HG03064 (cell line): ENCODE measurements around the gene ELOVL4.

Source experiments
- ATAC-seq: cut with Tn5 transposase; IDR thresholded peaks from one replicate; pipeline ENCODE4 v1.9.1; 2021; ENCODE audit warnings: low read depth; ENCODE audit not compliant: unreplicated experiment

ELOVL4 gene

DNA sequence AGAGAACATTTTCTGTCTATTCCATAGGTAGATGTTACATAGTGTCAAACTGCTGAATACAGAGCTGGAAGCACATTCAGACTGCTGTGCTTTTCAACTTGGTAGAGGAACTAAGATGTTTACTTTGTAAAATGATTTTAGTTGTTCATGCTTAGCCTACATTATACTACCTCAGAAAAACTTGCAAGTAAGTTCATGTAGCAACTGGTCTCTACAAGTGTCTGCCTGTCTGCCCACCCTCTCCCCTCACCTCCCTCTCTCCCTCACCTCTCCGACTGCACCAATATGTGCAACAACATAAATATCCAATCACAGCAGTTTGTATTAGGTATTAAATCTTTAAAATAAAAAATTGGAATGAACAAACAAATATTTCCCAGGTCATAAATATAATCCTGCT lies 25.3 kb downstream of the ELOVL4 start:
- no peak for ATAC-seq

DNA sequence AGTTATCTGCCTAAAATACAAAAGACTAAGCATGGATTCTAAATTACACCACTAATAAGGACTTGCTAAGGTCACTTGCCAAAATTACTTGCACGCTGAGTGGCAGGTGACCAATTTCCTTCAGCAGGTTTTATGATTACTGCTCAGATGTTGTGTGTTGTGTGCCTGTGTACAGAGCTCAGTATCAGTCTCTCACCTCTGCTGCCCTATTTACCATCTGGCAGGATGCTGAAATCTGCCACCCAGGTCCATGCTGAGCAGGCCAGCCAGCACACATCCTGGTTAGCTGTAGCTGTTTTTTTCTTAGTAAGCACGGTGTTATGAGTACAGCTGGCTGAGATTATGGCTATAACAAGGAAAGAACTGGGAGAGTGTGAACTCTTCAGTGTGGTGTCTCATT lies 34.0 kb downstream of the ELOVL4 start:
- ATAC-seq: no peak

DNA sequence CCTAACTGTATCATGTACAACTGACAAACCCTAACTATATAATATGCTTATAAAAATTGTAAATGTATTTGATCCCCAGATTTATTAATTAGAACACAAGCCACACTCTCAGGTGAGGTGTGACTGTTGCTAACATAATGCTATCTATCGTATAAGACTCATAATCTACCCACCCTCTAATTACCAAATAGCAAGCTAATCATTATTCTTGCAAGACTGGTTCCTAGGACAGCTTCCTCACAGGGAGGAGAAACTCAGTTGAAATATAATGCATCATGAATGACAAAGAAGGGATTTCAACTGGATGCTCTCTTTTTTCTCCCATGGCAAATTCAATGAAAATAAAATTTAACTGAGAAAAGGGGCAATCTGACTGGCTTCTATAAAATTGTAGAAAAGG lies 35.4 kb downstream of the ELOVL4 start:
- no peak for ATAC-seq

DNA sequence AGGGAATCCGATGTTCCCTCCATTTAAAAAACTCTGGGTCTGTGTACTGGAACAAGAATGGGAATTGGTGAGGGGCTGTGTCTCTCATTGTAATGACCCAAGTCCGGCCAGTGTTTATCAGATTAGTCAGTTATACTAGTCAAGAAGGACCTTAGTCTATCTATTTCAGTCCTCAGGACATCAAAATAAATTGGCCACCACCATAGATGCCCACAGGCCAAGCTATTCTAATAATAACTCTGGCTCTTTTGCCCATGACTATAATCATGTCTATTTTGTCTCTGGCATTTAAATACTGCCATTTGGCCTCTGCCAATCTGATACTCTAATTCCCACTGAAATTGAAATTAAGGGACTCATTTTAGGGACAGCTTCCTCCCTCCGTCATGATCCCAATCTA lies 37.8 kb downstream of the ELOVL4 start:
- no peak for ATAC-seq

DNA sequence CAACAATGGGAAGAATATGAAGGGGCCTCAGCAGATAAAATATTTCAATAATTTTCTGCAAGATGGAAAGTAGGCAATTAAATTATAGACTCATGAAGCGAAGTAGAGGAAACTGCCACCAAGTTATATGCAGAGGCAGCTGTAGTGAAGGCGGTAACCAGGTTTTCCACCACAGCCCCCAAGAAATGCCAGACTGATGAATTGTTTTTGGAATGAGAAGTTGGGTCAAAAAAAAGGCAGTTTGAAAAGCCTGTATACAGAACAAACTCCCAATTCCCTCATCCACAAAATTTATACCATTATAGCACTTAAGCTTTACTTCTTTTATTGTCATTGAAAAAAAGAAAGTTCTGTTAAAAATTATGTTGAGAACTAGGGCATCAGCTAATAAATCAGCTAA lies 45.3 kb downstream of the ELOVL4 start:
- no peak for ATAC-seq

DNA sequence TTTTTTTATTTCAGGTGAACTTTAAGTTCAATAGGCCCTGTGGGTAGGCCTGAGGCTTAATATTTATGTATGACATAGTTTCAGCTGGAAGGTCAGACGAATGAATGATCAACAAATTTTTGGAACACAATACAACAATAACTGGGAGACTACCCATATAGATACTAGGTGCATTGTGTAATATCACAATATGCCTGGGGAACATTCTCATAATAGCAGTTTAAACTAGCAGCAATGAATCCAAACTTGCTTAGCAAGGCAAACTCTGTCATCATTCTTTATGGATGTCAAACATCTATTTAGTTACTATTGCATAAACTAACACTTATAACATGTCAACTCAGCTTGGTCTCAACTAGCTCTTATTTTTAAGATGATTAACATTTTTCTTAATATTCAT lies 49.3 kb downstream of the ELOVL4 start:
- ATAC-seq: no peak

DNA sequence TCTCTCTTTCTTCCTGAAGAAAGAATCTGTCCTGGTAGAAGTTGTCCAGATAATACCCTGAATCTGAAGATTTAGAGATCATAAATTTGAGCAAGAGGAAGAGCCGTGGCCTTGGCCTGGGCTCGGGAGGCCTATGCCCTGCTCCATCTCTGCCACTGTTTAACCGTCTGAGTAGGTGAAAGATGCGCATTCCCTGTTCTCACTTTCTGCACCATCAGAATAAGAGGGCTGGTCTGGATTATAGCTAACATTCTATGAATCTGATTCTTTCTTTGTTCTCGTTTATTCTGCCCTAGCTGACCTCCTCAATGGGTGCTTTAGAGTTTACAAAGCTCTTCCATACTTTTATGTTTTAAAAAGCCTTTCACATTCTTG lies 51.3 kb downstream of the ELOVL4 start:
- no peak for ATAC-seq

DNA sequence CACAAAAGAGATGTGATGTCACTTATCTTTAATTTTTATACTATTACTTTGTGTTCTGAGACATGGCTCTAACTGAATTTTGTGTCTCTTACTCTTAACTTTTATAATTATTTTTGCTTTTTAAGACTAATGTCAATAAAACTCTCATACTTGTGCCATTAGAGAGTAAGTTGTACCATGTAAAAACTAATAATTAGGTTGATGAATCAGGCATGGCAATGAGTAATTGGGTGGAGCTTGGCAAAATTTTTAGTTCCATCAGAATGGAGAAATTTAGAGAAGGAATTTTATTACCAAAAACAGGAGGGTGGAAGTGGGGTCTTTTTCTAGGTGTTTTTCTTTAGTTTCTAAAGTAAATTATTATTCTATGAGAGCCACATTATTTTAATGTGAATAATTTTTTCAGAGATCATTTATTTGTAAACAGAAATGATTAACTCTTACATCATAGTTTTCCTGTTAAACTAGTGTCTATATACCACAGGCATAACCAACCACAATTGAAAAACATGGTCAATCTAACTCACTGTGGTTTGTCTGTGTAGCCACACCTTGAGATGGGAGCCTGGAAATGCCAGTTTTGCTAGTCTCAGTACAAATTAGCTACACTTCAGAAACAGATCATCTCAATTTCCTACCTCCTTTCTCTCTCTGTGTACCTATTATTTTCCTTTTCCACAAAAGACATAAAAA lies 51.8 kb downstream of the ELOVL4 start:
- ATAC-seq: no peak

DNA sequence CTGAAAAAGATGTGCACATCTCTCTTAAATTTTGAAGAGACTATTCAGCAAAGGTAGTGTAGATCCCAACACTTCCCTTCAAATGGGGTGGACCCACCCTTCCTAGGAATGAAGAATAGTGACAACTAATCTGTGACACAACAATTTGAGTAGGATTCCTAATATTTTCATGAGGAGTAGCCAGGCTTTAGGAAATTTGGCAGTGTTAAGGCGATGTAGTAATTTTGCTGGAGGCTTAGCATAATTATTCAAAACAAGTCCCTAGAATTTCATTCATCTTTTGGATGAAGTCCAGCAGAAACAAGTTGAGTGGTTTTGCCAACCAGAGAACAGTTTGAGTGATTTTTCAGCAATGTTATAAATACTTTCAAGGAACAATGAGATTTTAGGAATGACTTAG lies 52.4 kb downstream of the ELOVL4 start:
- ATAC-seq: no peak

DNA sequence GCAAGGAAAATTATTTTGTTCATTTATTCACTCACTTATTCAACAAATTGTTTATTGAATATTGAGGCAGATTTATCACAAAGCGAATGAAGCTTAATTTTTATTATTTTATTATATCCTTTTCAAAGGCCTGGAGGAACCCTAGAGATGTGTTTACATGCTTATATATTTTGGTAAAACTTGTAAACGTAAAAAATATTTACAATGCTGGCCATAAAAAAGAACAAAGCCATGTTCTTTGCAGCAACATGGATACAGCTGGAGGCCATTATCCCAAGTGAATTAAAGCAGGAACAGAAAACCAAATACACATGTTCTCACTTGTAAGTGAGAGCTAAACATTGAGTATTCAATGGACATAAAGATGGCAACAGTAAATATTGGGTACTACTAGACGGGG lies 58.8 kb downstream of the ELOVL4 start:
- no peak for ATAC-seq

DNA sequence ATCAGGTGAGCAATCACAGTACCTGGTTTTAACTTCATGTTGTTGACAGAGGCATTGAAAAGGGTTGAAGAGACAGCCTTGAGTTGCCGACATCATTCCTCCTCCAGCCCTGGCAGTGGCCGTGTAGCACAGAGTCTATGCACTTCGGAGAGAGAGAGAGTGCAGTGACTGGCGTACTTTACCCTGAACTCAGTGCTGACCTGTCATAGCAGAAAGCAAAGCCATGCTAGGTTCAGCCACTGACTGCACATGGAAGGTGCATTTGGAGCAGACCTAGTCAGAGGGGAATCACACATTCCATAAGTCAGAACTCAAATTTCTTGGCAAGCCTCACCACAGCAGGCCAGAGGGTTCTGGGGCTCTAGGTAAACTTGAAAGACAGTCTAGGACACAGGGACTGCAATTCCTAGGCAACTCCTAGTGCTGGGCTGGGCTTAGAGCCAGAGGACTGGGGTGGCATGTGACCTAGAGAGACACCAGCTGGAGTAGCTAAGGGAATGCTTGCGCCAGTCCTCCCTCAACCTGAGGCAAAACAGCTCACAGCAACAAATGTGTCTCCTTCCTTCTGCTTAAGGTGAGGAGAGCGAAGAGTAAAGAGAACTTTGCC lies 69.1 kb downstream of the ELOVL4 start:
- ATAC-seq: no peak

DNA sequence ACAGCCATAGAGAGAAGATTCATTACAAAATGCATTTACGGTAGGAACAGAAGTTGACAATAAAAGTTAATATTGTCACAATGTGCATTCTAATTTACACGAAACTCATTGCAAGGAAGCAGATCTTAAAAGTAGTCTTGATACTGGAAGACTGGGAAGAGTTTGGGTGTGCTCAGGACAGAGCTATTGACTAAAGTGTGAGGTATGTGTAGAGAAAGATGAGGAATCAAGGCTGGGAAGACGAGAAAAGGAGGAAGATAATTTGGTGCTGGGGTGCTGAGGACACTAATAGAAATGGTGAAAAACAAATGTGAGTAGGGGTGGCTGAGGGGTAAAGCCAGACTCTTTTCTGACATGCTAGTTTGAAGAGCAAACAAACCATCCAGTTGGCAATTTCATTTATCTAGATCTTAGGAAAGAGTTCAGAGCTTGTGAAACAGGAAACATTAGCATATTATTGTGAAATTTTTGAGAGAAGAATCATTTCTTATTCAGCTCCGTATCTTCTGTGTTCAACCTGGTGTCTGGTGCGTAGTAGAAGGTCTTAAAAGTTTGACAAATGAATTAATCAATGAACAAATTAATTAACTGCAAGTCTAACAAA lies 72.7 kb downstream of the ELOVL4 start:
- no peak for ATAC-seq

DNA sequence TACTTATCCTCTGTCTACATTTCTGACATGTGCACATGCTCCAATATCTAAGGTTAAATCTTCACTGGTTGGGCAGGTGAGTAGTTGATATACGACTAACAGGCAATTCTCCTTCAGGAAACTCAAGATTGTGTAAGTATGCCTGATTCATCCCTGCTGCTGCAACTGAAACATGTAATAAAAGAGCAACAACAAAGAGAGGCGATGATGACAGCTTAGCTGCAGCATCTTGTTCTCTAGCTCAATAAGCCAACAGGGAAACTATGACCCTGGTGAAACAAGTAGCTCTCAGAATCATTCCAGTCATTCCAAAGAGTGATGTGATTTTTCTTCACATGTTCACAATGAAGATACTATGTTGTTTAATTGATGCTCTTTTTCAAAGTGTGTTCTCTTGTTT lies 74.4 kb downstream of the ELOVL4 start:
- no peak for ATAC-seq

DNA sequence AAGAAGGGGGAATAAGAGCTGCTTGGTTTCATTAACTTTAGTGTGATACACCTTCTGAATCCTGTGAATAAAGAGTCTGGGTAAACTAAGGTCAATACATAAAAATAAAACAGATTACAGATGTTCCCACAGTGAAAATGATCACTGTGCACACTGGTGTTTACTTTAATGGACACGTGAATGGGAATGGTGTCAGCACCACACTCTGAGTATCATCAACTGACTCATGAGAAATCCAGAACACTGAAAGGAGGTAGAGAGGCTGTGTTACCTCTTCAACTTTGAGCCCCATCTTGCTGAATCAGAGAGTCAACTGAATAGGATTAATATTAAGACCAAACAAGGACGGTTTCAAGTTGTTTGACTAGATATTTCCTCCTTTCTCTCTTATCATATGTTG lies 75.0 kb downstream of the ELOVL4 start:
- ATAC-seq: no peak

DNA sequence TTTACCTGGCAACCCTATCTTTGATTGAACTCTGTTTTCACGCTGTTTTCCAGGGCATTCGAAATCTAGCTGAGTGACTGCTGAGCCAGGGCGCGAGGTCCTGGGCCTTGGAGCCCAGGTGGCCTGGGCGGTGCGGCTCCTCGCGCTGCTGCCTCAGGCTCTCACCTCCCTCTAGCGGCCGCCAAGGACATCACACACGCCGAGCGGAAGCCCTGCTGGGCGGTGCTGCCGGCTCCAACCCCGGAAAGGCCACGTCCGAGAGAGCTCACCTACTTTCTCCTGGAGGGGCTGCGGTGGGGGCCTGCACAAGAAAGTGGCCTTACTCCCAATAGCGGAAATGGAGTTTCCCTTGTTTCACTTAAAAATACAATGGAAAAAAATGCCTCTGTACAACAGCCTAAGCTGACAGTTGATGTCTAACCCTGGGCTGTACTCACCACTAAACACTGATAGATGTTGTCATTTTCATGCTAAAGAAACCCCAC lies 77.7 kb downstream of the ELOVL4 start:
- ATAC-seq: peak; percentile 100

DNA sequence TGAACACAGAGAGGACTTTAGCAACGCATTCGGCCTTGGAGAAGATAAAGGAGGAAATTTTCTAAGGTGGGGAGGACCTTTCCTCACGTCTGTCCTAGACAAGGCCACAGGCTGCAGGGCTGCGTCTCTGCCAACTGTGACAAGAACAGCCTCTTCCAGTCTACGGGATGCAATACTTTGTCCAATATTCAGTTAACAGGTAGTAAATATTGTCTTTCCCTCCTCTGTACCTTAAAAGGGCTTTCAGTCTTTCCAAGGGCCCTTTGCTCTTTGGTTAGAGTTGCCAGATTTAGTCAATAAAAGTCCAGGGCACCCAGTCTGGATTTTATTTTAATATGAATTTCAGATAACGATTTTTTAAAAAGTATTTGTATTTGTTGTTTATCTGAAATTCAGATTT lies 78.2 kb downstream of the ELOVL4 start:
- no peak for ATAC-seq

DNA sequence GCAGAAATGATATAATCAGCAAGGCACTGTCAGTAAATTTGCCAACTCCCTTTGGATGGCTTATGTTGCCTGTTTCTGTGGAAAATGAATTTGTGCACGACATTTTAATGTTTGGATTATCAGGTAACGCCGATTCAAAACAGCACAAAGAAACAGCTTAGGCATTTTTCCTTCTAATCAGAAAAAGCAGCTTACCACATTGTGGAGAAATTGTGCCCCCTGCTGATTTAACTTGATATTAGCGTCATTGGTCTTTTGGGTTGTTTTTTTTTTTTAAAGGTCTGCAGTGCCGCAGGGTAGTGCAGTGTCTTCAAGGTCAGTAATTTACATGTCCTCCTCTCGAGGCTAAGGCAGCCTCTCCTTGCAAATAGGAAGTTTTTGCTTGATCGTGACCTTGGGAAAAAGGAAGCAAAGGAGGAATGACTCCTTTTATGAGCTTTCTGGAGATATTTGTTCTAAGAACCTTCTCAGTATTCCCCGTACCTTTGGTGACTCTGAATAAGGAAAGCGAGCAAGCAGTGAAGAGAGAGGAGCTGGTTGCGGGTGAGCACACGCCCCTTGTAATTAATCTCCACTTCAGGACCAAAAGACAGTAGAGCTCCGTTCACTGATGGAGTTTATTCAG lies 79.1 kb downstream of the ELOVL4 start:
- ATAC-seq: no peak
